DOHH2 (cell line): ENCODE results near the gene SLC25A39.

Source experiments
- H3F3A ChIP-seq: fragments of 200-600 bp; sonication (generic), shearing (Covaris generic); 2 replicates; pipeline ENCODE4 v1.6.0; 2016; ENCODE audit warnings: antibody characterized with exemption, mild to moderate bottlenecking; ENCODE audit not compliant: control insufficient read depth, insufficient read depth
- H3K27ac ChIP-seq: fragments of 200-600 bp; sonication (generic); 2 replicates; pipeline ENCODE4 v1.5.1; 2014; ENCODE audit warnings: low read depth, mild to moderate bottlenecking, low read length, moderate library complexity
- H3K27me3 ChIP-seq: fragments of 200-600 bp; sonication (generic); 2 replicates; pipeline ENCODE4 v1.6.1; 2014; ENCODE audit warnings: mild to moderate bottlenecking, low read length, mixed read lengths; ENCODE audit not compliant: control insufficient read depth
- H3K36me3 ChIP-seq: fragments of 200-600 bp; sonication (generic); 2 replicates; pipeline ENCODE4 v1.6.1; 2014; ENCODE audit warnings: mild to moderate bottlenecking, low read length, moderate library complexity, mixed read lengths; ENCODE audit not compliant: control insufficient read depth
- H3K4me1 ChIP-seq: fragments of 200-600 bp; sonication (generic); 2 replicates; pipeline ENCODE4 v1.6.1; 2014; ENCODE audit warnings: mild to moderate bottlenecking, low read length, mixed read lengths; ENCODE audit not compliant: control insufficient read depth
- H3K4me2 ChIP-seq: fragments of 200-600 bp; sonication (generic); 2 replicates; pipeline ENCODE4 v1.6.0; 2014; ENCODE audit warnings: mild to moderate bottlenecking, low read length, moderate library complexity
- H3K4me3 ChIP-seq: fragments of 200-600 bp; sonication (generic); 2 replicates; pipeline ENCODE4 v1.5.1; 2014; ENCODE audit warnings: mild to moderate bottlenecking, low read length, mixed read lengths
- H3K79me2 ChIP-seq: fragments of 200-600 bp; sonication (generic); 2 replicates; pipeline ENCODE4 v1.6.1; 2014; ENCODE audit warnings: mild to moderate bottlenecking, low read length, mixed read lengths; ENCODE audit not compliant: control insufficient read depth
- H3K9me2 ChIP-seq: fragments of 200-600 bp; sonication (generic); replicated peaks from 2 replicates; pipeline ENCODE4 v1.6.1; 2014; ENCODE audit warnings: mild to moderate bottlenecking, low read length, mixed read lengths; ENCODE audit not compliant: control insufficient read depth
- H3K9me3 ChIP-seq: fragments of 200-600 bp; sonication (generic); 2 replicates; pipeline ENCODE4 v1.6.1; 2014; ENCODE audit warnings: antibody characterized with exemption, low read length, mixed read lengths; ENCODE audit not compliant: control insufficient read depth, insufficient read depth
- H4K20me1 ChIP-seq: fragments of 200-600 bp; sonication (generic); 2 replicates; pipeline ENCODE4 v1.6.0; 2014; ENCODE audit warnings: low read depth, mild to moderate bottlenecking, antibody characterized with exemption, low read length, moderate library complexity; ENCODE audit not compliant: control insufficient read depth, insufficient read depth
- CTCF ChIP-seq: fragments of 200-600 bp; sonication (generic); IDR thresholded peaks from one replicate; pipeline ENCODE4 v1.5.1; 2014; ENCODE audit warnings: antibody characterized with exemption, mild to moderate bottlenecking, low read depth, low read length; ENCODE audit not compliant: poor library complexity, severe bottlenecking
- EZH2phosphoT487 ChIP-seq: fragments of 200-600 bp; sonication (generic); IDR thresholded peaks from 2 replicates; pipeline ENCODE4 v1.6.1; 2017; ENCODE audit warnings: borderline replicate concordance, mild to moderate bottlenecking, antibody characterized with exemption, low read length, moderate library complexity, mixed read lengths

SLC25A39 gene

GRCh38 chr17:44282264-44282663 lies 42.4 kb downstream of the SLC25A39 start:
- no peaks in the 10 kb centered on the region for H3K9me2 ChIP-seq
- H3K36me3 ChIP-seq: no peaks in the 10 kb centered on the region
- no peak for TF ChIP-seq EZH2phosphoT487
- TF ChIP-seq CTCF: no peak
- H3K79me2 ChIP-seq: no peaks in the 10 kb centered on the region
- peaks cover 13% of the 10 kb centered on the region for H3K4me1 ChIP-seq
- H3K4me2 ChIP-seq: no peak overlapping the region
- no peaks in the 10 kb centered on the region for H3K9me3 ChIP-seq
- H3K27me3 ChIP-seq: peaks cover 23% of the 10 kb centered on the region; the same call in 1 of the 2 replicates
- H3K4me3 ChIP-seq: no peak overlapping the region
- H3F3A ChIP-seq: peaks cover 3% of the 10 kb centered on the region; the same call in 1 of the 2 replicates
- H3K27ac ChIP-seq: no peak overlapping the region
- H4K20me1 ChIP-seq: no peaks in the 10 kb centered on the region

GRCh38 chr17:44281570-44281969 lies 43.1 kb downstream of the SLC25A39 start:
- Histone ChIP-seq H3K27ac (no peak overlapping the region), H3F3A (peaks cover 3% of the 10 kb centered on the region; the same call in 1 of the 2 replicates), H4K20me1 (no peaks in the 10 kb centered on the region), H3K9me2 (no peaks in the 10 kb centered on the region), H3K4me2 (no peak overlapping the region), H3K4me1 (peaks cover 13% of the 10 kb centered on the region), H3K4me3 (no peak overlapping the region), H3K9me3 (no peaks in the 10 kb centered on the region), H3K27me3 (peaks cover 25% of the 10 kb centered on the region; the same call in 1 of the 2 replicates), H3K36me3 (no peaks in the 10 kb centered on the region), H3K79me2 (no peaks in the 10 kb centered on the region)
- TF ChIP-seq EZH2phosphoT487: no peak
- TF ChIP-seq CTCF: no peak

GRCh38 chr17:44280392-44280937 lies 44.2 kb downstream of the SLC25A39 start:
- Histone ChIP-seq H3F3A (peaks cover 3% of the 10 kb centered on the region; the same call in 1 of the 2 replicates), H3K4me1 (peaks cover 13% of the 10 kb centered on the region), H3K79me2 (no peaks in the 10 kb centered on the region), H4K20me1 (no peaks in the 10 kb centered on the region), H3K9me2 (no peaks in the 10 kb centered on the region), H3K36me3 (no peaks in the 10 kb centered on the region), H3K27me3 (peaks cover 25% of the 10 kb centered on the region; the same call in 1 of the 2 replicates), H3K9me3 (no peaks in the 10 kb centered on the region), H3K4me2 (peak overlapping the region; percentile 27; the same call in 1 of the 2 replicates), H3K27ac (no peak overlapping the region), H3K4me3 (no peak overlapping the region)
- no peak for TF ChIP-seq CTCF
- no peak for TF ChIP-seq EZH2phosphoT487
